Stimulated activated naive CD8-positive, alpha-beta T cell treated with anti-CD3 and anti-CD28 coated beads, Interleukin-15, Interleukin-2, amounts not matched to agents 100 ng/mL and 50 ng/mL, for 24 hours (primary cell): ENCODE data around the gene DPEP3.
"Not testable (repeated sequence)": the region's sequence is repeated elsewhere in the genome, so short reads cannot be mapped to it uniquely, and the experiment has no call there.

Experiments
- H3K27ac Mint-ChIP-seq: one replicate; pipeline ENCODE4 v1.8.0; 2021; ENCODE audit warnings: mild to moderate bottlenecking, mixed read lengths
- H3K27me3 Mint-ChIP-seq: one replicate; pipeline ENCODE4 v1.8.0; 2021; ENCODE audit warnings: mixed read lengths
- H3K36me3 Mint-ChIP-seq: one replicate; pipeline ENCODE4 v1.8.0; 2021; ENCODE audit warnings: low read depth, mixed read lengths
- H3K4me1 Mint-ChIP-seq: one replicate; pipeline ENCODE4 v1.8.0; 2021; ENCODE audit warnings: low read depth, mixed read lengths
- H3K4me3 Mint-ChIP-seq: one replicate; pipeline ENCODE4 v1.8.0; 2021; ENCODE audit warnings: mild to moderate bottlenecking, mixed read lengths
- H3K9me3 Mint-ChIP-seq: one replicate; pipeline ENCODE4 v1.8.0; 2021; ENCODE audit warnings: mixed read lengths

The DPEP3 gene

GRCh38 chr16:67948015-67948414 lies 32.3 kb downstream of the DPEP3 start:
- Mint-ChIP-seq H3K27ac (no peak overlapping the region), H3K9me3 (no peaks in the 10 kb centered on the region), H3K36me3 (peaks cover 8% of the 10 kb centered on the region), H3K4me3 (no peak overlapping the region), H3K4me1 (no peaks in the 10 kb centered on the region), H3K27me3 (no peaks in the 10 kb centered on the region)

DNA sequence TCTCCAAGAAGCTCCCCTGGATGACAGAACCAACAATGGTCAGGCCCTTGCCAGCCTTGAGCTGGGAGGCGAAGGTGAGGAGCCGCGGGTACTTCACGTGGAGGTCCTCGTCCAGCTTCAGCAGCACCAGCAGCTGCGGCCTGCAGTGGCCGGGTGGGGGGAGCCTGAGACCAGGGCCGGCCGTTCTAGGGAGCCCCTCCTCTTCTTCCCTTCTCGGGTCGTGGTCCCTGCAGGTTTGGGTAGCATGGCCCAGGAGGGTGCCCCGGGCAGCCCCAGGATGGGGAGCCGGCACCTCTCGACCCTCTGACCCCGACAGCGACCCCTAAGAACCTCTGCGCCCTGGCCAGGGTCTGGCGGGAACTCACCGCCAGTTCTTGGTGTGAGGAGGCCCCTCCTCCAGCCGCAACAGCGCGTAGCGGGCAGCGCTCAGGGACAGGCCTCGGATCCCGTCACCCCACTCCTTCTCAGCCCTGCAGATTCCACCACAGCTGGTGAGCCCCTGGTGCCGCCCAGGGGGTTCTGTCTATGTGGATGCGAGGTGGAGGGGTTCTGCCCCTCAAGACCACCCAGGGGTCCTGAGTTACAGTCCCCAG lies 33.2 kb downstream of the DPEP3 start:
- no peaks in the 10 kb centered on the region for H3K9me3 Mint-ChIP-seq
- H3K36me3 Mint-ChIP-seq = peaks cover 5% of the 10 kb centered on the region
- no peak overlapping the region for H3K27ac Mint-ChIP-seq
- H3K27me3 Mint-ChIP-seq = no peaks in the 10 kb centered on the region
- no peak overlapping the region for H3K4me3 Mint-ChIP-seq
- H3K4me1 Mint-ChIP-seq = no peaks in the 10 kb centered on the region

GRCh38 chr16:67946128-67946569 lies 34.1 kb downstream of the DPEP3 start:
- Mint-ChIP-seq H3K27ac (no peak overlapping the region), H3K36me3 (no peaks in the 10 kb centered on the region), H3K27me3 (no peaks in the 10 kb centered on the region), H3K9me3 (no peaks in the 10 kb centered on the region), H3K4me1 (peaks cover 6% of the 10 kb centered on the region), H3K4me3 (no peak overlapping the region)

DNA sequence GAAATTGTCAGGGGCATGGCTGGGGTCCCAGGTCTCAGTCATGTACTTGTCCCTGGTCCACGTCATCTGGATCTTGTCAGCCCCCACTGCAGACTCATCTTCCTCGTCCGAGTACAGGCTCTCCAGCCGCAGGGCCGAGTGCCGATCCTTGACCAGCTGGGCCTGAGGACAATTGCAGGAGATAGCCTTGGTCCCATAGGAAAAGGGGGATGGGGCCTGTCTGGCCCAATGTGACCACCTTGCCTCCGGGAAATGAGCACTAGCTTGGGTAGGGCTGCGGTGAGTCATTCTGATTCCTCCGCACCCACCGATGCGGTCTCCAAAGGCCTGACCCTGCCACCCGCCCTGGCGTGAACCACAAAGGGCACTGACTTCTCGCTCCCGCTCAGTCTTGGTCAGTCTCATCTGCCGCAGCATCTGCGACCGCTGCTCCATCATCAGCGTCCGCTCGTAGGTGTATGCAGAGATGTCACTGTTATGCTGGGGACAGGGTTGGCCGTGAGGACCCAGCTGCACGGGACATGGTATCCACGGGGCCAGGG lies 34.8 kb downstream of the DPEP3 start:
- Mint-ChIP-seq H3K36me3 (no peaks in the 10 kb centered on the region), H3K9me3 (no peaks in the 10 kb centered on the region), H3K4me3 (no peak overlapping the region), H3K4me1 (peaks cover 8% of the 10 kb centered on the region), H3K27ac (no peak overlapping the region), H3K27me3 (no peaks in the 10 kb centered on the region)

DNA sequence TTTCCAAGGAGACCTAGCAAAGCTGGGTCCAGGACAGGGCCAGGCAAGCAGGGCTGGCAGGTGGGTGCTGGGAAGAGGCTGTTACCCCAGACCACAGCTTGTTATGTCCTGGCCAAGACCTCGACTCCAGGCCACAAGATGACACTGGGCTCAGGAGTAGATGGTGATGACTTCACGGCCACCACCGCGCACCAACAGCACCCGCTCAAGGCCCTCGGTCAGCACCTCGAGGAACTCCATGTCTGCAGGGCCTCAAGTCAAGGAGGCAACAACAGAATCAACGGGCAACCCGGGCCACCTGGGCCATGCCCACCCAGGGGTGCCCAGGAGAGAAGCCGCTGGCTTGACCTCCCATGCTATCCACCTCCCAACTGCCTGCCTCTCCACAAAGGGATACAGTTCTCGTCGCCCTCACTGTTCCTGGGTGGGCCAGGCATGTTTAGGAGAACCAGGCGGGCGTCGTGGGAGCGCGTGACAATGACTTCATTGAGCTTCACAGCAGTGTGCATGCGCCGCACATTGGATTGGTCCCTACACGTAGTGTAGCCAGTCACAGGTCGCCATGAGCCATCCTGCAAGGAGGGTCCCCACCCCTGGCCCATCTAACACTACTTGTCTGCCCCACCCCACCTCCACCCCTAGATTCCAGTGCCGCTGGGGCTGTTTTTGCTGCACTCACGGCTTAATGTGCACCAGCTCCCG lies 35.5 kb downstream of the DPEP3 start:
- H3K27me3 Mint-ChIP-seq = no peaks in the 10 kb centered on the region
- H3K4me1 Mint-ChIP-seq = peaks cover 14% of the 10 kb centered on the region
- no peaks in the 10 kb centered on the region for H3K9me3 Mint-ChIP-seq
- no peak overlapping the region for H3K4me3 Mint-ChIP-seq
- H3K27ac Mint-ChIP-seq = no peak overlapping the region
- H3K36me3 Mint-ChIP-seq = no peaks in the 10 kb centered on the region

GRCh38 chr16:67943619-67944504 lies 36.4 kb downstream of the DPEP3 start, which contains the start of gene LCAT:
Gene LCAT, minus strand, starts transcription at chr16:67944120. Its CDS starts 19 bp downstream, at chr16:67944101.
- H3K36me3 Mint-ChIP-seq = no peaks in the 10 kb centered on the region
- no peak within 1 kb of the TSS for H3K4me3 Mint-ChIP-seq
- peaks cover 24% of the 10 kb centered on the region for H3K4me1 Mint-ChIP-seq
- no peaks in the 10 kb centered on the region for H3K9me3 Mint-ChIP-seq
- H3K27me3 Mint-ChIP-seq = no peaks in the 10 kb centered on the region
- H3K27ac Mint-ChIP-seq = no peak within 1 kb of the TSS

DNA sequence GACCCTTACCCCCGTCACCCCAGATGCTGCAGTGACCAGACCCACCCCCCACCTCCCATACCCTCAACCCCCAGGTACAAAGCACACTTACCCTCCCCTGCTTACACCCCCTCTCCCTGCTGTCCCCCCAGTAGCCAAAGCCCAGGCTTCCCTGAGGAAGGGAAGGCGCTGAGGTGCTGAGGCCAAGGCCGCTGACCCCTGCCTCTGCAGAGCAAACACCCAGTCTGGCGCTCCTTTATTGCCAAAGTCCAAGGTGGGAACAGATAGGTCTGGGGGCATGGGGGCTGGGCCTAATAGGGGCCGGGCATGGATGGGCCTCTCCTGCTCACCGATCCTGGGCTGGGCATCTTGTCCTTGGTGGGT lies 37.1 kb downstream of the DPEP3 start:
- H3K9me3 Mint-ChIP-seq = no peaks in the 10 kb centered on the region

DNA sequence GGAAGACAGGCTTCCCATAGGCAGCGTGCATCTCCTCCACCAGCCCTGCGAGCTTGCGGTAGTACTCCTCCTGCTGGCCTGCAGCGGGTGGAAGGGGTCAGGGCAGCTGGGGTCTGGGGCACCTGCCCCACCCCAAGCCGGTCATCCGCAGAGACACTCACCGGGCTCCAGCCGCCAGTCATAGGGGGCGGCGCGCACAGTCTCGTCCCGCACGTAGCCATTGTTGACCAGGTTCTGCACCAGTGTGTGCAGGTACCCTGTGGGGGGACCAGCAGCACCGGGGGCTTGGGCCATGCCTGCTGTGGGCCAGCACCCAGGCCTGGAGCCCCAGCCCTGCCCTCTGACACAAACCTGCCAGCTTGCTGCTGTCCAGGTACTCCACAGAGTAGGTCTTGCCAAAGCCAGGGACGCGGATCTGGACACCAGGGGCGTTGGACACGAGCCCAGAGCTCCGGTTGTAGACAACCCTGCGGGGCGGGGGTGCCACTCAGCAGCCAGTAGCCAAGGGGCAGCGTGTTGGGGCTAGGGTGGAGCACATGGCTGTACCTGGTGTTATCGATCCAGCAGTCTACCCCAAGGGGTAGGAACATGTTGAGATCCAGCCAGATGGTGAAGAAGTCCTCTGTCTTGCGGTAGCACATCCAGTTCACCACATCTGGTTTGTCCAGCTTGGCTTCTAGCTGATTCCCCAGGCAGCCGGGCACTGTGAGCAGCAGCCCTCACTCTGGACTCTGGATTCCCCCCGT lies 37.6 kb downstream of the DPEP3 start:
- Mint-ChIP-seq H3K9me3 (no peaks in the 10 kb centered on the region), H3K36me3 (no peaks in the 10 kb centered on the region), H3K27ac (no peak overlapping the region), H3K27me3 (no peaks in the 10 kb centered on the region), H3K4me1 (peaks cover 25% of the 10 kb centered on the region), H3K4me3 (no peak overlapping the region)

More for the DNA sequence above, 37.1 kb downstream of the DPEP3 start:
- H3K27ac Mint-ChIP-seq = no peak overlapping the region
- no peak overlapping the region for H3K4me3 Mint-ChIP-seq
- peaks cover 25% of the 10 kb centered on the region for H3K4me1 Mint-ChIP-seq
- H3K36me3 Mint-ChIP-seq = no peaks in the 10 kb centered on the region
- no peaks in the 10 kb centered on the region for H3K27me3 Mint-ChIP-seq

DNA sequence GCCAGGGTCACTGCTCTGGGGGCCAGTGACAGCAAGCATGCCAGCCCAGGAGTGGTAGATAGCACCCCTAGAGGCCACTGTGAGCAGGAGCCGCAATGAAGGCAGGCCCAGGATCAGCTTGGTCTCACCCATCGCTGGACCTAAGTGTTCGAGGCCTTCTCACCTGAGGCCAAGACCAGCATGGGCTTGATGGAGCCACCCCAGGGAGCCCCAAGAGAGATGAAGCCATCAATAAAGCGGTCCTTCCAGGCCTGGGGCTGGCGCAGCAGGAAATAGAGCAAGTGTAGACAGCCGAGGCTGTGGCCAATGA lies 38.1 kb downstream of the DPEP3 start:
- H3K27me3 Mint-ChIP-seq = no peaks in the 10 kb centered on the region
- no peak overlapping the region for H3K27ac Mint-ChIP-seq
- no peak overlapping the region for H3K4me3 Mint-ChIP-seq
- H3K36me3 Mint-ChIP-seq = no peaks in the 10 kb centered on the region
- H3K4me1 Mint-ChIP-seq = peaks cover 29% of the 10 kb centered on the region
- H3K9me3 Mint-ChIP-seq = no peaks in the 10 kb centered on the region

DNA sequence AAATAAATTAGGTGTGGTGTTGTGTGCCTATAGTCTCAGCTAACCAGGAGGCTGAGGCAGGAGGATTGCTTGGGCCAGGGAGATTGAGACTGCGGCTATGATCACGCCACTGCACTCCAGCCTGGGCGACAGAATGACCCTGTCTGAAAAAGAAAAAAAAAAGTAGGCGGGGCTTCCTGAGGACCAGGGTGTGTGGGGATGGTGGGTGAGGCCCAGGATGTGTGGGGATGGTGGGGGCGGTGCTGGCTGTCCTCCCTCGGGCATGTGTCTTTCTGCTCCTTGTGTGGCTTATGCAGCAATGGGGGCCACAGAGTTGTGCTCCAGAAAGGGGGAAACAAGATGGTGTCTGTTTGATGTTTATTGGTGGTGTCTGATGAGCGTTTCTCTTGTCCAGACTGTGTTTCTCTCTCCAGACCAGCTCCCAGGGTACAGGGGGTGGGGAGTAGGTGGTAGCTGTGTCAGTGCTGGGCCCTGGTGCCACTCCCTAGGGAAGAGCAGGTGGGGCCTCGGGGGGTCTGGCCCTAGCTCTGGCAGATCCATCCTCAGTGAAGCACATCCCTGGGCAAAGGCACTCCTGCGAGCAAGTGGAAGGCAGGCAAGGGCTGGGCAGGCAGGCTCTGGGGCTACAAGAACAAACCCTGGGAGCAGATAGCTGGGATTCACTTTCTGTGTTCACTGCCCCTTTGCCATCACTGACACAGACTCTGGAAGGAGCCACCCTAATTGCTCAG lies 38.7 kb downstream of the DPEP3 start:
- peaks cover 33% of the 10 kb centered on the region for H3K4me1 Mint-ChIP-seq
- no peaks in the 10 kb centered on the region for H3K27me3 Mint-ChIP-seq
- no peak overlapping the region for H3K4me3 Mint-ChIP-seq
- no peaks in the 10 kb centered on the region for H3K9me3 Mint-ChIP-seq
- H3K27ac Mint-ChIP-seq = no peak overlapping the region
- H3K36me3 Mint-ChIP-seq = no peaks in the 10 kb centered on the region

GRCh38 chr16:67940446-67941089 lies 39.7 kb downstream of the DPEP3 start:
- H3K36me3 Mint-ChIP-seq = peaks cover 7% of the 10 kb centered on the region
- H3K27me3 Mint-ChIP-seq = no peaks in the 10 kb centered on the region
- no peaks in the 10 kb centered on the region for H3K9me3 Mint-ChIP-seq
- H3K4me3 Mint-ChIP-seq = peak overlapping the region; percentile 32
- peaks cover 33% of the 10 kb centered on the region for H3K4me1 Mint-ChIP-seq
- H3K27ac Mint-ChIP-seq = peak overlapping the region; percentile 75

DNA sequence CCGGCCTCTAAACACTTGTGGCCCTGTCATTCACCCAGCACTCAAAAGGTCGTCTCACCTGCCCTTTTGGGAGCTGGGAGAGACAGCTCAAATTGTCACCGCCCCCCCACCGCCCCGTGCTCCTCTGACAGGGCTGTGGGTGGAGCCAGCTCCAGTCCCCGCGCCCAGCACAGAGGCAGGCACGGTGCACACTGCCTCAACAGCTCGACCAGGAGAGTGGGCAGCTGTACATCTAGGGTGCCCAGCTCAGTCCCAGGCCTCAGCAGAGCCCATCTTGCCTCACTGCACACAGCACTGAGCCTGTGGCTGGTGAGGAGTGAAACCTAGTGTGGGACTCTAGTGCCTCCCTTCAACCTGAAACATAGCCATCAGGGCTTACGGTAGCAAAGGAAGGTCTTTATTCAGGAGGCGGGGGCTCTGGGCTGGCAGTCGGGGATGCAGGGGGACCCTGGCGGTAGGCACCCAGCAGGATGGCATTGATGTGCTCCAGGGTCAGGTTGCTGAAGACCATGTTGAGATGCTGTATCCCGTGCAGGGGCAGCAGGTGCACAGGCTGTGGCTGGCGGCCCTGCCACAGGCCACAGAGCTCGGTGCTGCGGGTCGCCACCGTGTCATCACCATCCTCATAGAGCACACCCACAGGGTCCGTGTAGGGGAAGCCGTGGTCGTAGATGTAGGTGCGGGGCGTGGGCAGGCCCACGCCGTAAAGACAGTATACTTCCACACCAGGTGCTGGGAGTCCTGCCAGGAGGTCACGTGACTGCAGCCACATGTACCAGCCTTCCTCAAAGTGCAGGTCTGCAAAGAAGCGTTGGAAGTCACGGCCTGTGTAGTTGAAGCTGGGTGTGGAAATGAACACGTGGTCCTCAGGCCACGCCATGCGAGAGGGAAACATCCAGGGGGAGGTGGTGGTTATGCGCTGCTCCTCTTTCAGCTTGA lies 40.5 kb downstream of the DPEP3 start:
- Mint-ChIP-seq H3K4me3 (peak overlapping the region; percentile 32), H3K4me1 (peaks cover 40% of the 10 kb centered on the region), H3K27ac (peak overlapping the region; percentile 75), H3K27me3 (no peaks in the 10 kb centered on the region), H3K36me3 (peaks cover 15% of the 10 kb centered on the region), H3K9me3 (no peaks in the 10 kb centered on the region)

DNA sequence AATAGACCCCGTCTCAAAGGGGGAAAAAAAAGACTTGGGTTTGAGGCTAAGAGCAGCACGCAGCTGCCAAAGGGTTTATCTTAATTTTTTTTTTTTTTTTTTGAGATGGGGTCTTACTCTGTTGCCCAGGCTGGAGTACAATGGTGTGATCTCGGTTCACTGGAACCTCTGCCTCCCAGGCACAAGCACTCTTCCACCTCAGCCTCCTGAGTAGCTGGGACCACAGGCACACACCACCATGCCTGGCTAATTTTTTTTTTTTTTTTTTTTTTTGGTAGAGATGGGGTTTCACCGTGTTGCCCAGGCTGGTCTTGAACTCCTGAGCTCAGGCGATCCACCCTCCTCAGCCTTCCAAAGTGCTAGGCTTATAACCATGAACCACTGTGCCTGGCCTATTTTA lies 42.6 kb downstream of the DPEP3 start:
- H3K4me3 Mint-ChIP-seq = peak overlapping the region; percentile 98
- H3K27ac Mint-ChIP-seq, H3K27me3 Mint-ChIP-seq, H3K9me3 Mint-ChIP-seq: not testable (repeated sequence)
- peaks cover 31% of the 10 kb centered on the region for H3K36me3 Mint-ChIP-seq
- H3K4me1 Mint-ChIP-seq = peaks cover 51% of the 10 kb centered on the region
